Naive thymus-derived CD4-positive, alpha-beta T cell (primary cell): ENCODE results near the gene CLSTN1. TPM values are rescaled to one million over a fixed set of nuclear protein-coding genes. Genes with fewer than 3 reads are reported as not detected.
A peak's percentile ranks its signal among the peaks of the same experiment; 100 is the strongest.

Source experiments
- ATAC-seq: fragments of 150-1000 bp; cut with Tn5 transposase; 2 replicates; pipeline ENCODE4 v1.10.0; 2021; ENCODE audit warnings: mild to moderate bottlenecking, moderate library complexity
- CTCF ChIA-PET: fragments of 350-600 bp; sonication (Branson Sonifier 250); formaldehyde crosslinking; loops from one replicate; lab custom pipeline; 2021; ENCODE audit warnings: antibody characterized with exemption; lab: Charles Lee
- POLR2A ChIA-PET: fragments of 350-600 bp; sonication (Branson Sonifier 250); formaldehyde crosslinking; loops from one replicate; lab custom pipeline; 2021; ENCODE audit warnings: antibody characterized with exemption, inconsistent platforms; lab: Charles Lee
- DNase-seq, 9 donors: peaks; one replicate each; pipeline versions ENCODE4 v3.0.0 to v3.0.0-alpha.2; 2020 to 2022; ENCODE audit warnings: mixed read lengths in 1 of 9
- H3K27ac ChIP-seq: one replicate; pipeline ENCODE4 v1.7.0; 2013; ENCODE audit warnings: mild to moderate bottlenecking, low read depth, low read length, moderate library complexity
- H3K27me3 ChIP-seq, 2 donors: one replicate each; pipeline ENCODE4 v1.7.0; 2013; ENCODE audit warnings: low read length in 2 of 2, mild to moderate bottlenecking in 2 of 2, moderate library complexity in 2 of 2; ENCODE audit not compliant: control insufficient read depth in 2 of 2, insufficient read depth in 2 of 2
- H3K36me3 ChIP-seq, 3 experiments: 1 replicate in 2 of 3; 2 replicates in 1 of 3; pipeline ENCODE4 v1.7.0; 2013; ENCODE audit warnings: low read length in 3 of 3, mild to moderate bottlenecking in 3 of 3, moderate library complexity in 1 of 3; ENCODE audit not compliant: insufficient read depth in 3 of 3, control insufficient read depth in 2 of 3
- H3K4me1 ChIP-seq, 2 donors: one replicate each; pipeline ENCODE4 v1.7.0; 2013; ENCODE audit warnings: low read length in 2 of 2, mild to moderate bottlenecking in 2 of 2, moderate library complexity in 1 of 2; ENCODE audit not compliant: control insufficient read depth in 2 of 2, insufficient read depth in 2 of 2
- H3K4me3 ChIP-seq: 2 replicates; pipeline ENCODE4 v1.7.0; 2013; ENCODE audit warnings: mild to moderate bottlenecking, low read length
- H3K9me3 ChIP-seq, 3 experiments: 1 replicate in 2 of 3; 2 replicates in 1 of 3; pipeline ENCODE4 v1.7.0; 2013; ENCODE audit warnings: low read length in 3 of 3; ENCODE audit not compliant: control insufficient read depth in 2 of 3
- H3K27ac Mint-ChIP-seq, 9 donors: one replicate each; pipeline ENCODE4 v1.8.0; 2020 to 2022; ENCODE audit warnings: mixed read lengths in 9 of 9, mild to moderate bottlenecking in 8 of 9, moderate library complexity in 5 of 9, inconsistent platforms in 2 of 9
- H3K27me3 Mint-ChIP-seq, 5 donors: one replicate each; pipeline ENCODE4 v1.8.0; 2021 to 2022; ENCODE audit warnings: mixed read lengths in 5 of 5, mild to moderate bottlenecking in 1 of 5
- H3K36me3 Mint-ChIP-seq, 5 donors: one replicate each; pipeline ENCODE4 v1.8.0; 2020 to 2022; ENCODE audit warnings: mixed read lengths in 5 of 5, mild to moderate bottlenecking in 3 of 5, inconsistent platforms in 1 of 5
- H3K4me1 Mint-ChIP-seq, 7 donors: one replicate each; pipeline ENCODE4 v1.8.0; 2020 to 2022; ENCODE audit warnings: mixed read lengths in 7 of 7, mild to moderate bottlenecking in 3 of 7, inconsistent platforms in 1 of 7
- H3K4me3 Mint-ChIP-seq, 10 donors: one replicate each; pipeline ENCODE4 v1.8.0; 2020 to 2022; ENCODE audit warnings: mild to moderate bottlenecking in 10 of 10, mixed read lengths in 10 of 10, moderate library complexity in 6 of 10, inconsistent platforms in 2 of 10
- H3K9me3 Mint-ChIP-seq, 11 donors: one replicate each; pipeline ENCODE4 v1.8.0; 2020 to 2022; ENCODE audit warnings: mixed read lengths in 11 of 11, mild to moderate bottlenecking in 4 of 11, inconsistent platforms in 1 of 11, moderate library complexity in 1 of 11
- intact Hi-C, 2 donors: fragments of 100-400 bp; cut with micrococcal nuclease; formaldehyde crosslinking; loops; one replicate each; pipeline ENCODE4 v1.15.1; 2023
- polyA plus RNA-seq, 2 donors: library from polyadenylated mRNA; unstranded; fragments of 300-500 nt; fragmentation: Illumina TruSeq; gene quantifications; one replicate each; pipeline ENCODE4 v1.2.3, GENCODE V29; 2021
- total RNA-seq, 6 experiments: library from RNA in 5 of 6; stranded (reverse) in 5 of 6; gene quantifications; 1 replicate in 5 of 6; 2 replicates in 1 of 6; pipeline ENCODE4 v1.2.3 and lab custom pipeline; 2021 to 2026

Gene CLSTN1
- total and polyA plus RNA-seq, 7 experiments from 2014 or later = 16.9 to 116 (median 78.3) TPM

DNA sequence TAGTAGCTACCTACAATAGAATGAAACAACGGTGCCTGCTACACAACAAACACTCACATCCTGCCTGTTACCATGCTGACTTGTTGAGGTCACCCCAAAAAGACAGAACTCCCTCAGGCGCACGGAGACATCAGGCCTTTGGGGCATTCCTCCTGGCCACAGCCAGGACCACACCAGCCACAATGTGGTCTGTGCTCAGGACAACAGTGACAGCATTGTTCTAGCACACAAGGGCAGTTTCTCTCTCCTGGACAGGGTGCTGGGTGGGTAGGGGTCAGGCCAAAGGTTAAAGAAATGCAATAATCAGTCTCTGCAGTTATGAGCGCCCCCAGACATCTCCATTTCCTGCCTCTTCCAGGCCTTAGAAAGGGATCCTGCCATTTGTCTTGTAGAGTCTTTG, 46.8 kb upstream of the CLSTN1 start:
- no peaks in the 10 kb centered on the region for H3K27me3 Mint-ChIP-seq
- H3K27ac ChIP-seq = no peak overlapping the region
- no peak overlapping the region for H3K27ac Mint-ChIP-seq
- H3K4me1 ChIP-seq = no peaks in the 10 kb centered on the region
- peaks cover 0 to 18% (median 0%) of the 10 kb centered on the region in 3 experiments for H3K36me3 ChIP-seq
- peaks cover 0 to 10% (median 0%) of the 10 kb centered on the region in 5 donors for H3K36me3 Mint-ChIP-seq
- DNase-seq (no peak), ATAC-seq (no peak)
- no peaks in the 10 kb centered on the region for H3K27me3 ChIP-seq
- H3K9me3 ChIP-seq = no peaks in the 10 kb centered on the region
- H3K4me1 Mint-ChIP-seq = peaks cover 6 to 16% (median 10%) of the 10 kb centered on the region in 7 donors
- POLR2A ChIA-PET = interaction anchor here (0.6 kb wide), 1 partner anchor 218 kb away, joined by 4 read pairs; no protein-coding TSS in a partner anchor
- intact Hi-C loops = no loop called here
- CTCF ChIA-PET = interaction anchor here (0.5 to 6.4 kb wide), 5 partner anchors 71 to 582 kb away, joined by 3 to 82 read pairs (median 8); no protein-coding TSS in a partner anchor
- no peak overlapping the region for H3K4me3 ChIP-seq
- H3K4me3 Mint-ChIP-seq = no peak overlapping the region
- peaks cover 0 to 2% (median 0%) of the 10 kb centered on the region in 11 donors for H3K9me3 Mint-ChIP-seq

- DNase-seq (no peak), ATAC-seq (no peak)
- peaks cover 0 to 18% (median 0%) of the 10 kb centered on the region in 3 experiments for H3K36me3 ChIP-seq
- Mint-ChIP-seq H3K27ac (no peak overlapping the region), H3K27me3 (no peaks in the 10 kb centered on the region), H3K4me3 (no peak overlapping the region), H3K4me1 (peaks cover 2 to 11% (median 6%) of the 10 kb centered on the region in 7 donors), H3K9me3 (peaks cover 0 to 2% (median 0%) of the 10 kb centered on the region in 11 donors), H3K36me3 (peaks cover 0 to 10% (median 0%) of the 10 kb centered on the region in 5 donors)
- intact Hi-C loops = no loop called here
- no peaks in the 10 kb centered on the region for H3K9me3 ChIP-seq
- H3K4me3 ChIP-seq = no peak overlapping the region
- ChIA-PET CTCF (interaction anchor here (0.5 to 6.4 kb wide), 6 partner anchors 70 to 254 kb away, joined by 3 to 82 read pairs (median 12); no protein-coding TSS in a partner anchor), POLR2A (no interaction called here)
- no peak overlapping the region for H3K27ac ChIP-seq
- no peaks in the 10 kb centered on the region for H3K4me1 ChIP-seq
- H3K27me3 ChIP-seq = no peaks in the 10 kb centered on the region
Measured at GRCh38 chr1:9869831-9870251, 46.1 kb upstream of the CLSTN1 start.

- Mint-ChIP-seq H3K4me1 (peaks cover 0 to 7% (median 3%) of the 10 kb centered on the region in 7 donors), H3K27me3 (no peaks in the 10 kb centered on the region), H3K4me3 (no peak overlapping the region), H3K27ac (no peak overlapping the region), H3K36me3 (peaks cover 0 to 10% (median 0%) of the 10 kb centered on the region in 5 donors), H3K9me3 (peaks cover 0 to 2% (median 0%) of the 10 kb centered on the region in 11 donors)
- no peak overlapping the region for H3K27ac ChIP-seq
- intact Hi-C loops = loop anchor here in 1 of 2 donors (1.0 kb wide), 1 partner anchor 147 kb away; no protein-coding TSS in a partner anchor
- no peaks in the 10 kb centered on the region for H3K4me1 ChIP-seq
- H3K36me3 ChIP-seq = peaks cover 0 to 18% (median 0%) of the 10 kb centered on the region in 3 experiments
- ChIA-PET POLR2A (interaction anchor here (1.4 kb wide), 2 partner anchors 10 to 83 kb away, joined by 3 to 5 read pairs; no protein-coding TSS in a partner anchor), CTCF (interaction anchor here (0.6 to 6.4 kb wide), 14 partner anchors 8 to 295 kb away, joined by 3 to 82 read pairs (median 4); no protein-coding TSS in a partner anchor)
- ATAC-seq (no peak), DNase-seq (no peak)
- no peak overlapping the region for H3K4me3 ChIP-seq
- no peaks in the 10 kb centered on the region for H3K27me3 ChIP-seq
- H3K9me3 ChIP-seq = no peaks in the 10 kb centered on the region
Measured at GRCh38 chr1:9868244-9868590, 44.5 kb upstream of the CLSTN1 start.

DNA sequence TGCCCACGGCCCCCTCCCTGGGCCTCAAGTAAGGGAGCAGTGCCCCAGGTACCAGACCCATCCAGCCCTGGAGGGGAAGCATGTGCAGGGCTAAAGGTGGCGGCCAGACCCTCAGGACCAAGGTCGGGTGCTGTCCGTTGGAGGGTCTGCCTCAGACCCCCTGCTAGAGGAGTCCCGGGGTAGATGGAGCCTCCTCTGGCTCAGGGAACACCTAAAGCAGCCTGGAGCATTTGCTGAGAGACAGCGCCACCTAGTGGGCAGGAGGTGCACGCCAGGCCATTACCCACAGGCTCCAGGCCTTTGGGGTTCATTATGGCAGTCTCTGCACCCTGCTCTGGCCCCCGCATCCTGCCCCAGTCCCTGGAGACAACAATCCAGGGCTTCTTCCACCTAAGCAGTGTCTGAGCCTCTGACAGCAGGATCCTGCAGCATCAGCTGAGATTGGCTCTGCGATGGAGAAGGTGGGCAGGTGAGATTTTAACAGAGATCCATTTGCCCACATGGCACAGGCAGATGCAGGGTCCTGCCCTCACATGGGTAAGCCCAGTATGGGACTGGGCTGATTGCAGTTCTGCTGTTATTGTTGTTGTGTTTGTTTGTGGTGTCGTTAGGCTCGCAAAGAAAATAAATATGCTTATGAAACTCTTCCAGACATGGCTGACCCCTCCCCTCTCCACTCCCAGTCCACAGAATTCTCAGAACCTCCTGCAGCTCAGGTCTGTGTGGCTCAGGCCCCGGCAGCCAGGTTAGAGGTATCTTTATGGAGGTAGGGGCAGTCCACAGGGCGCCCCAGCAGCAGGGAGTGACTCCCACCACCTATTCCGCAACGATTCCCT, 43.9 kb upstream of the CLSTN1 start:
- H3K27ac Mint-ChIP-seq = no peak overlapping the region
- CTCF ChIA-PET = interaction anchor here (0.6 to 8.9 kb wide), 15 partner anchors 11 to 295 kb away, joined by 3 to 82 read pairs (median 3); no protein-coding TSS in a partner anchor
- peaks cover 0 to 2% (median 0%) of the 10 kb centered on the region in 11 donors for H3K9me3 Mint-ChIP-seq
- H3K27me3 Mint-ChIP-seq = no peaks in the 10 kb centered on the region
- no peaks in the 10 kb centered on the region for H3K9me3 ChIP-seq
- peaks cover 0 to 18% (median 0%) of the 10 kb centered on the region in 3 experiments for H3K36me3 ChIP-seq
- H3K27me3 ChIP-seq = no peaks in the 10 kb centered on the region
- intact Hi-C loops = loop anchor here (1.0 to 2.0 kb wide), 10 partner anchors 43 to 372 kb away; partner anchors contain the start of genes CLSTN1 (in 1 of the 2) and TMEM201 (in 1 of the 2)
- H3K4me3 Mint-ChIP-seq = no peak overlapping the region
- ATAC-seq (peak; percentile 96), DNase-seq (peak; percentile 70 to 90 (median 84))
- no peak overlapping the region for H3K4me3 ChIP-seq
- H3K4me1 ChIP-seq = no peaks in the 10 kb centered on the region
- peaks cover 0 to 10% (median 0%) of the 10 kb centered on the region in 5 donors for H3K36me3 Mint-ChIP-seq
- POLR2A ChIA-PET = interaction anchor here (1.4 kb wide), 2 partner anchors 10 to 82 kb away, joined by 3 to 5 read pairs; no protein-coding TSS in a partner anchor
- H3K4me1 Mint-ChIP-seq = peaks cover 0 to 7% (median 3%) of the 10 kb centered on the region in 7 donors
- H3K27ac ChIP-seq = no peak overlapping the region

DNA sequence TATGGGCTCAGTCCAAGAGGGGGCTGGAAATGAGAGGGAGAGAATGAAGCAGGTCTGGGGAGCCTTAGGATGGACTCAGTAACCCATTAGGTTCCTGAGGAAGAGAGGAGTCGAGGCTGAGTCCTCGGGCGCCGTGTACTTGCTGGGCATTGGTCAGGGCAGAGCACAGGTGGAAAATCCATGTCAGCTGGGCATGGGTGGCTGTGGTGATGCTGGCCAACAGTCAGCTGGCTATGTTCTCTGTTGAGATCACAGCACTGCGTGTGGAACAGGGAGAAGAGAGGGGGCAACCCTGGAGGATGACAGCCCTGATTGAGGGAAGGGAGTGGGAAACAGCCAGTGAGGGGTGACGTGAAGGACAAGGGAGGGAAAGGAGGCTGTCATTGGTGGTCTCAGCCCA, 43.1 kb upstream of the CLSTN1 start:
- Histone ChIP-seq H3K4me3 (no peak overlapping the region), H3K9me3 (no peaks in the 10 kb centered on the region), H3K27me3 (no peaks in the 10 kb centered on the region), H3K27ac (no peak overlapping the region), H3K36me3 (peaks cover 0 to 18% (median 0%) of the 10 kb centered on the region in 3 experiments), H3K4me1 (no peaks in the 10 kb centered on the region)
- ChIA-PET CTCF (interaction anchor here (0.5 to 8.9 kb wide), 10 partner anchors 18 to 251 kb away, joined by 3 to 72 read pairs (median 4); no protein-coding TSS in a partner anchor), POLR2A (interaction anchor here (0.7 kb wide), 1 partner anchor 151 kb away, joined by 3 read pairs; no protein-coding TSS in a partner anchor)
- ATAC-seq (no peak), DNase-seq (no peak)
- Mint-ChIP-seq H3K27ac (peak overlapping the region in 2 of 9 donors; percentile 61 to 64), H3K9me3 (peaks cover 0 to 2% (median 0%) of the 10 kb centered on the region in 11 donors), H3K36me3 (peaks cover 0 to 10% (median 0%) of the 10 kb centered on the region in 5 donors), H3K4me3 (no peak overlapping the region), H3K4me1 (peaks cover 0 to 7% (median 3%) of the 10 kb centered on the region in 7 donors), H3K27me3 (no peaks in the 10 kb centered on the region)
- intact Hi-C loops = loop anchor here (1.0 to 2.0 kb wide), 9 partner anchors 42 to 372 kb away; partner anchors contain the start of genes CLSTN1 (in 1 of the 2) and TMEM201 (in 1 of the 2)

GRCh38 chr1:9865724-9866123, 42.0 kb upstream of the CLSTN1 start:
- H3K4me3 ChIP-seq = no peak overlapping the region
- CTCF ChIA-PET = interaction anchor here (0.8 to 8.9 kb wide), 8 partner anchors 12 to 370 kb away, joined by 3 to 72 read pairs (median 5); no protein-coding TSS in a partner anchor
- H3K27me3 Mint-ChIP-seq = no peaks in the 10 kb centered on the region
- no peaks in the 10 kb centered on the region for H3K9me3 ChIP-seq
- H3K4me1 Mint-ChIP-seq = peaks cover 0 to 7% (median 3%) of the 10 kb centered on the region in 7 donors
- H3K9me3 Mint-ChIP-seq = peaks cover 0 to 2% (median 0%) of the 10 kb centered on the region in 11 donors
- peaks cover 0 to 10% (median 0%) of the 10 kb centered on the region in 5 donors for H3K36me3 Mint-ChIP-seq
- intact Hi-C loops = loop anchor here in 1 of 2 donors (2.0 kb wide), 1 partner anchor 41 kb away; no protein-coding TSS in a partner anchor
- H3K36me3 ChIP-seq = peaks cover 0 to 14% (median 0%) of the 10 kb centered on the region in 3 experiments
- no peak overlapping the region for H3K4me3 Mint-ChIP-seq
- H3K27me3 ChIP-seq = no peaks in the 10 kb centered on the region
- H3K27ac Mint-ChIP-seq = no peak overlapping the region
- DNase-seq = no peak
- H3K27ac ChIP-seq = no peak overlapping the region
- POLR2A ChIA-PET = no interaction called here
- H3K4me1 ChIP-seq = no peaks in the 10 kb centered on the region
- ATAC-seq = no peak
